ENCODE data around the gene ANKRD24. TPM values are rescaled to one million over a fixed set of nuclear protein-coding genes. Genes with fewer than 3 reads are reported as not detected.
"Not testable (repeated sequence)": the region's sequence is repeated elsewhere in the genome, so short reads cannot be mapped to it uniquely, and the experiment has no call there.

The ANKRD24 gene
- total RNA-seq, 6 experiments from 2014 or later = 0.11 to 0.81 (median 0.54) TPM

DNA sequence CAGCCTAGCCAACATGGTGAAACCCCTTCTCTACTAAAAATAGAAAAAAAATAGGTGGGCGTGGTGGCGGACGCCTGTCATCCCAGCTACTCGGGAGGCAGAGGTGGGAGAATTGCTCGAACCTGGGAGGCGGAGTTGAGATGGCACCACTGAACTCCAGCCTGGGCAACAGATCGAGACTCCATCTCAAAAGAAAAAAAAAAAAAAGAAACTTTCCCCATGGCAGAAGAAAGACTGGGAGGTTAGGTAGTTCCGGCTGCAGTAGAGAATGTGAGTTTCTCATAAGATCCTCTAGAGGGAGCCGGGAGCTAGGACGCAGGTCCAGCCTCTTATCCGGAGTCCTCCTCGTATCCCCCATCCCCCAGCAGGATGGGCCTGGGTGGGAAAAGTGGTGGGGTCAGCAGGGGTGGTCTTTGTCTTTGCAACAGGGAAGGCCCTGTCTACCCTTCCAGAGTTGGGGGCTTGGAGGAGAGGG lies 42.2 kb upstream of the ANKRD24 start:
- H3K36me3 Mint-ChIP-seq (ENCODE audit: low read depth) = no peaks in the 10 kb centered on the region
- TF ChIP-seq, protein P1, sequence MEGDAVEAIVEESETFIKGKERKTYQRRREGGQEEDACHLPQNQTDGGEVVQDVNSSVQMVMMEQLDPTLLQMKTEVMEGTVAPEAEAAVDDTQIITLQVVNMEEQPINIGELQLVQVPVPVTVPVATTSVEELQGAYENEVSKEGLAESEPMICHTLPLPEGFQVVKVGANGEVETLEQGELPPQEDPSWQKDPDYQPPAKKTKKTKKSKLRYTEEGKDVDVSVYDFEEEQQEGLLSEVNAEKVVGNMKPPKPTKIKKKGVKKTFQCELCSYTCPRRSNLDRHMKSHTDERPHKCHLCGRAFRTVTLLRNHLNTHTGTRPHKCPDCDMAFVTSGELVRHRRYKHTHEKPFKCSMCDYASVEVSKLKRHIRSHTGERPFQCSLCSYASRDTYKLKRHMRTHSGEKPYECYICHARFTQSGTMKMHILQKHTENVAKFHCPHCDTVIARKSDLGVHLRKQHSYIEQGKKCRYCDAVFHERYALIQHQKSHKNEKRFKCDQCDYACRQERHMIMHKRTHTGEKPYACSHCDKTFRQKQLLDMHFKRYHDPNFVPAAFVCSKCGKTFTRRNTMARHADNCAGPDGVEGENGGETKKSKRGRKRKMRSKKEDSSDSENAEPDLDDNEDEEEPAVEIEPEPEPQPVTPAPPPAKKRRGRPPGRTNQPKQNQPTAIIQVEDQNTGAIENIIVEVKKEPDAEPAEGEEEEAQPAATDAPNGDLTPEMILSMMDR (IDR thresholded peaks at IDR 0.05) = peak; percentile 42
- H3K4me1 Mint-ChIP-seq (ENCODE audit: low read depth) = peaks cover 18% of the 10 kb centered on the region
- peak; percentile 44 for DNase-seq
- peak overlapping the region; percentile 42 for H3K27ac Mint-ChIP-seq
- peaks cover 8% of the 10 kb centered on the region; the same call in 1 of the 2 replicates for H3K27me3 Mint-ChIP-seq (ENCODE audit: insufficient read depth)
- H3K9me3 Mint-ChIP-seq = no peaks in the 10 kb centered on the region
- no peak overlapping the region for H3K4me3 Mint-ChIP-seq

DNA sequence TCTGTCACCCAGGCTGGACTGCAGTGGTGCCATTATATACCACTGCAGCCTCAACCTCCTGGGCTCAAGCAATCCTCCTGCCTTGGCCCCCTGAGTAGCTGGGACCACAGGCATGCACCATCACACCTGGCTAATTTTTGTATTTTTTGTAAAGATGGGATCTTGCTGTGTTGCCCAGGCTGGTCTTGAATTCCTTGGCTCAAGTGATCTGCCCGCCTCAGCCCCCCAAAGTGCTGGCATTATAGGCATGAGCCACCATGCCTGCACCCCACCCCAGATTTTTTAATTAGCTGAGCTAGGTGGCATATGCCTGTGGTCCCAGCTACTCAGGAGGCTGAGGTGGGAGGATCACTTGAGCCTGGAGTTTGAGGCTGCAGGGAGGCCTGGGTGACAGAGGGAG lies 39.6 kb upstream of the ANKRD24 start:
- DNase-seq; H3K36me3 Mint-ChIP-seq (ENCODE audit: low read depth); H3K27ac Mint-ChIP-seq; H3K9me3 Mint-ChIP-seq; H3K4me3 Mint-ChIP-seq; H3K27me3 Mint-ChIP-seq (ENCODE audit: insufficient read depth): not testable (repeated sequence)
- H3K4me1 Mint-ChIP-seq (ENCODE audit: low read depth) = peaks cover 26% of the 10 kb centered on the region

DNA sequence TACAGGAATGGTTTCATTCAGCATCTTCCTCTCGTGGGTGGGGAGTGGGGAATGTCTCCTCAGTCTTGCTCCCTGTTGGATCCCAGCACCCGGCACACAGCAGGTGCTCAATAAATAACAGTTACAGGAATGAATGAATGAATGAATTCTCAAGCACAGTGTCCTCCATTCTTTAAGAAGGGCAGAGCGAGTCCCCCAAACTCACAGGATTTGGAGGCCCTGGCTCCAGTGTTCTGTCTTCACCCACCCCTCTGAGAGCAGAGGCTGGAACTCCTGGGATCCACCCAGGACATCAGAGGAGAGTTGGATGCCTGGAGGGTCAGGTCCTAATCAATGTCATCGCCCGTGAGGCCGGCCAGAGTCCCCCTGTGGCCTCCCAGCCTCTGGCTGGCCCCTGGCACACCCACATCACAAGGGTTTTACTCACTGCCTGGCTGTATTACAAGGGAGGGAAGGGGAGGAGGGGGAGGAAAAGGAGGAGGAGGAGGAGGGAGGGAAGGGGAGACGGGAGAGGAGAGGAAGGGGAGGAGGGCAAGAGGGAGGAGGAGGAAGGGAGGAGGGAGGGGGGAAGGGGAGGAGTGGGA lies 37.7 kb upstream of the ANKRD24 start:
- H3K4me3 Mint-ChIP-seq = 0 out of 2 replicates have a peak overlapping the region, but pooled peaks have one; percentile 23
- H3K9me3 Mint-ChIP-seq = no peaks in the 10 kb centered on the region
- no peaks in the 10 kb centered on the region for H3K36me3 Mint-ChIP-seq (ENCODE audit: low read depth)
- TF ChIP-seq, protein P1 (IDR thresholded peaks at IDR 0.05) = no peak
- H3K27ac Mint-ChIP-seq = peak overlapping the region; percentile 60
- peaks cover 22% of the 10 kb centered on the region for H3K4me1 Mint-ChIP-seq (ENCODE audit: low read depth)
- DNase-seq = peak; percentile 7
- H3K27me3 Mint-ChIP-seq (ENCODE audit: insufficient read depth) = peaks cover 2% of the 10 kb centered on the region

DNA sequence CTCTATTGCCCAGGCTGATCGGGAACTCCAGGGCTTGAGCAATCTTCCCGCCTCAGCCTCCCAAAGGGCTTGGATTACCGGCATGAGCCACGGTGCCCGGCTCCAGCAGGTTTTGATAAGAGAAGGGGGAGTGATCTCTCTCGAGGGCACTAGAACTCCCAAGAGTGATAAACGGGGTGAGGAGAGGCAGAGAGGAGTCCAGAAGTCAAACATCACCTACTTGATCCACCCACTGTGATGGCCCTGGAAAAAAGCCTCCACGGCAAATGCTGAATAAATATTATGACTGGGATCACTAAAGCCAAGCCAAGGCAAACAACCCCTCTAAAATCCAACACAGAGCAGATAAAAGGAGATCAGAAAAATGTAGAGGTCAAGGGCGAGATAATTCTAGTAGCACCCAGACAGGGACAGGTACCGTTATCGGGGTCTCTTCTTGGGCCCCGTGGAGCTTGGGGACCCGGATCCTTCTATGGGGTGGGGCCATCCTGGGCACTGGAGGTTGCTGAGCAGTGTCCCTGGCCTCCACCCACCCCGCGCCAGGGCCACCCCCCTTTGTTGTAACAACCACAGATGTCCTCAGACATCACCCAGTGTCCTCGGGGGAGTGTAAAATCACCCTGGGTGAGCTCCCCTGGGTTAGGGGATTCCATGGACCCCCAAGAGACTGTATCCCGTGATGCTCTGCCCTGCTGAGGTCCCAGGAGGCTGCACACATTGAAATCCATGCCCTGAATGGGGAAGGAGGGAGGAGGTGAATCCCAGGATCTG lies 32.8 kb upstream of the ANKRD24 start:
- H3K4me3 Mint-ChIP-seq = no peak overlapping the region
- peaks cover 21% of the 10 kb centered on the region for H3K27me3 Mint-ChIP-seq (ENCODE audit: insufficient read depth)
- TF ChIP-seq, protein P1 (IDR thresholded peaks at IDR 0.05) = no peak
- DNase-seq = no peak
- H3K9me3 Mint-ChIP-seq = no peaks in the 10 kb centered on the region
- H3K27ac Mint-ChIP-seq = no peak overlapping the region
- no peaks in the 10 kb centered on the region for H3K36me3 Mint-ChIP-seq (ENCODE audit: low read depth)
- H3K4me1 Mint-ChIP-seq (ENCODE audit: low read depth) = peaks cover 16% of the 10 kb centered on the region

DNA sequence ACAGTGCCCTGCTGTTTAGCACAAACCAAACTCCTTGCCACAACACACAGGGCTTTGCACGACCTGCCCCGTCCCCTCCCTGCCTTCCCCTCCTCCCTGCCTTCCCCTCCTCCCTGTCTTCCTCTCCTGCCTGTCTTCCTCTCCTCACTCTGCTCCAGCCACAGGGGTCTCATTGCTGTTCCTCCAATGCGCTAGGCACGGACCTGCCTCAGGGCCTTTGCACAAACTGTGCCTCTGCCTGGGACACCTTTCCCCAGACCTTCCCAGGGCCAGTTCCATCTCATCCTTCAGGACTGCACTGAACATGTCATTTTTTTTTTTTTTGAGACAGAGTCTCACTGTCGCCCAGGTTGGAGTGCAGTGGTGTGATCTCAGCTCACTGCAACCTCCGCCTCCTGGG lies 30.9 kb upstream of the ANKRD24 start:
- Mint-ChIP-seq H3K27ac (no peak overlapping the region), H3K4me3 (no peak overlapping the region), H3K4me1 (ENCODE audit: low read depth) (peaks cover 6% of the 10 kb centered on the region; the same call in 1 of the 2 replicates), H3K9me3 (no peaks in the 10 kb centered on the region), H3K36me3 (ENCODE audit: low read depth) (no peaks in the 10 kb centered on the region), H3K27me3 (ENCODE audit: insufficient read depth) (peaks cover 25% of the 10 kb centered on the region)
- no peak for DNase-seq
- TF ChIP-seq, protein P1 (IDR thresholded peaks at IDR 0.05) = no peak

Measured in HFFc6 (cell line).